HCT116 (cell line): Measurements from ENCODE around the gene ADAMTS1.

Experiments used
- CBX3 ChIP-seq: IDR thresholded peaks from 2 replicates; pipeline ENCODE4 v1.6.1; 2012; ENCODE audit warnings: low read depth
- EZH2 ChIP-seq: fragments of 200-600 bp; sonication (generic); IDR thresholded peaks from 2 replicates; pipeline ENCODE4 v1.6.1; 2017; ENCODE audit warnings: antibody characterized with exemption, mixed run types
- EZH2phosphoT487 ChIP-seq: fragments of 200-600 bp; IDR thresholded peaks from 2 replicates; pipeline ENCODE4 v1.6.1; 2018; ENCODE audit warnings: antibody characterized with exemption, borderline replicate concordance
- JUND ChIP-seq: IDR thresholded peaks from 2 replicates; pipeline ENCODE4 v1.6.1; 2012
- POLR2A ChIP-seq: IDR thresholded peaks from 2 replicates; pipeline ENCODE4 v1.7.0; 2011; ENCODE audit warnings: borderline replicate concordance; ENCODE audit not compliant: insufficient read depth, insufficient read length; ENCODE audit errors: extremely low read depth
- POLR2AphosphoS5 ChIP-seq: IDR thresholded peaks from 2 replicates; pipeline ENCODE4 v1.6.1; 2011; ENCODE audit warnings: mild to moderate bottlenecking, low read depth, low read length, moderate library complexity
- SP1 ChIP-seq: IDR thresholded peaks from 2 replicates; pipeline ENCODE4 v1.6.1; 2012; ENCODE audit warnings: low read depth
- TCF7L2 ChIP-seq: IDR thresholded peaks from 2 replicates; pipeline ENCODE4 v1.7.0; 2011; ENCODE audit warnings: borderline replicate concordance, inconsistent platforms; ENCODE audit not compliant: insufficient read depth, insufficient read length; ENCODE audit errors: extremely low read depth
- TF ChIP-seq, protein P1 (sequence below), 3 experiments: fragments of 200-600 bp in 1 of 3; sonication (generic) in 1 of 3; IDR thresholded peaks in 2 of 3; conservative IDR thresholded peaks in 1 of 3; 2 replicates each; pipeline ENCODE4 v1.5.1; 2012 to 2017; ENCODE audit warnings: low read depth in 2 of 3, low read length in 2 of 3, antibody characterized with exemption in 1 of 3, borderline replicate concordance in 1 of 3, control low read depth in 1 of 3, mild to moderate bottlenecking in 1 of 3, mixed read lengths in 1 of 3, mixed run types in 1 of 3, moderate library complexity in 1 of 3; ENCODE audit not compliant: insufficient read depth in 1 of 3
- TF ChIP-seq, protein P2 (sequence below): IDR thresholded peaks from 2 replicates; pipeline ENCODE4 v1.6.1; 2012; ENCODE audit warnings: low read depth
- TF ChIP-seq, protein P3 (sequence below): IDR thresholded peaks from 2 replicates; pipeline ENCODE4 v1.6.1; 2012

DNA sequence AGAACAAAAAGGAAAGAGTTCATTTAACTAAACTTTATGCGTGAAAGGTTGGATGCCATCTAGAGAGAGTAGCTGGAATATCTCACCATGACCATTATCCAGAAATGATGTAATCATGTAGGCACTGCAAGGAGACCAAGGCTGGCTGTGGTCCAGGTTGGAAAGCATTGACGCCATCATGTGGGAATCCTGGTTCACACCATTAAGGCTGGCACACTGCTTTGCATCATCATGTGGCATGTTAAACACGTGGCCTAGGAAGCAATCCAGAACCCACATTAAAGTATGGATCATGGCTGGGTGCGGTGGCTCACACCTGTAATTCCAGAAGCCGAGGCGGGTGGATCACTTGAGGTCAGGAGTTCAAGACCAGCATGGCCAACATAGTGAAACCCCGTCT lies 4.3 kb downstream of the ADAMTS1 start:
- TF ChIP-seq, protein P1, sequence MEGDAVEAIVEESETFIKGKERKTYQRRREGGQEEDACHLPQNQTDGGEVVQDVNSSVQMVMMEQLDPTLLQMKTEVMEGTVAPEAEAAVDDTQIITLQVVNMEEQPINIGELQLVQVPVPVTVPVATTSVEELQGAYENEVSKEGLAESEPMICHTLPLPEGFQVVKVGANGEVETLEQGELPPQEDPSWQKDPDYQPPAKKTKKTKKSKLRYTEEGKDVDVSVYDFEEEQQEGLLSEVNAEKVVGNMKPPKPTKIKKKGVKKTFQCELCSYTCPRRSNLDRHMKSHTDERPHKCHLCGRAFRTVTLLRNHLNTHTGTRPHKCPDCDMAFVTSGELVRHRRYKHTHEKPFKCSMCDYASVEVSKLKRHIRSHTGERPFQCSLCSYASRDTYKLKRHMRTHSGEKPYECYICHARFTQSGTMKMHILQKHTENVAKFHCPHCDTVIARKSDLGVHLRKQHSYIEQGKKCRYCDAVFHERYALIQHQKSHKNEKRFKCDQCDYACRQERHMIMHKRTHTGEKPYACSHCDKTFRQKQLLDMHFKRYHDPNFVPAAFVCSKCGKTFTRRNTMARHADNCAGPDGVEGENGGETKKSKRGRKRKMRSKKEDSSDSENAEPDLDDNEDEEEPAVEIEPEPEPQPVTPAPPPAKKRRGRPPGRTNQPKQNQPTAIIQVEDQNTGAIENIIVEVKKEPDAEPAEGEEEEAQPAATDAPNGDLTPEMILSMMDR (IDR thresholded peaks at IDR 0.05 in 2 of 3, conservative IDR thresholded peaks at IDR 0.05 in 1 of 3; ENCODE audit: borderline replicate concordance in 1 of 3, insufficient read depth in 1 of 3, low read depth in 2 of 3, low read length in 2 of 3): no peak
- TF ChIP-seq TCF7L2 (no peak), SP1 (no peak), CBX3 (no peak), POLR2AphosphoS5 (no peak), JUND (no peak), POLR2A (no peak), EZH2phosphoT487 (no peak), EZH2 (no peak)
- TF ChIP-seq, protein P2, sequence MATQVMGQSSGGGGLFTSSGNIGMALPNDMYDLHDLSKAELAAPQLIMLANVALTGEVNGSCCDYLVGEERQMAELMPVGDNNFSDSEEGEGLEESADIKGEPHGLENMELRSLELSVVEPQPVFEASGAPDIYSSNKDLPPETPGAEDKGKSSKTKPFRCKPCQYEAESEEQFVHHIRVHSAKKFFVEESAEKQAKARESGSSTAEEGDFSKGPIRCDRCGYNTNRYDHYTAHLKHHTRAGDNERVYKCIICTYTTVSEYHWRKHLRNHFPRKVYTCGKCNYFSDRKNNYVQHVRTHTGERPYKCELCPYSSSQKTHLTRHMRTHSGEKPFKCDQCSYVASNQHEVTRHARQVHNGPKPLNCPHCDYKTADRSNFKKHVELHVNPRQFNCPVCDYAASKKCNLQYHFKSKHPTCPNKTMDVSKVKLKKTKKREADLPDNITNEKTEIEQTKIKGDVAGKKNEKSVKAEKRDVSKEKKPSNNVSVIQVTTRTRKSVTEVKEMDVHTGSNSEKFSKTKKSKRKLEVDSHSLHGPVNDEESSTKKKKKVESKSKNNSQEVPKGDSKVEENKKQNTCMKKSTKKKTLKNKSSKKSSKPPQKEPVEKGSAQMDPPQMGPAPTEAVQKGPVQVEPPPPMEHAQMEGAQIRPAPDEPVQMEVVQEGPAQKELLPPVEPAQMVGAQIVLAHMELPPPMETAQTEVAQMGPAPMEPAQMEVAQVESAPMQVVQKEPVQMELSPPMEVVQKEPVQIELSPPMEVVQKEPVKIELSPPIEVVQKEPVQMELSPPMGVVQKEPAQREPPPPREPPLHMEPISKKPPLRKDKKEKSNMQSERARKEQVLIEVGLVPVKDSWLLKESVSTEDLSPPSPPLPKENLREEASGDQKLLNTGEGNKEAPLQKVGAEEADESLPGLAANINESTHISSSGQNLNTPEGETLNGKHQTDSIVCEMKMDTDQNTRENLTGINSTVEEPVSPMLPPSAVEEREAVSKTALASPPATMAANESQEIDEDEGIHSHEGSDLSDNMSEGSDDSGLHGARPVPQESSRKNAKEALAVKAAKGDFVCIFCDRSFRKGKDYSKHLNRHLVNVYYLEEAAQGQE: no peak
- TF ChIP-seq, protein P3, sequence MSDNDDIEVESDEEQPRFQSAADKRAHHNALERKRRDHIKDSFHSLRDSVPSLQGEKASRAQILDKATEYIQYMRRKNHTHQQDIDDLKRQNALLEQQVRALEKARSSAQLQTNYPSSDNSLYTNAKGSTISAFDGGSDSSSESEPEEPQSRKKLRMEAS: no peak
